ENCODE data around the gene NPFFR2.
A peak's percentile ranks its signal among the peaks of the same experiment; 100 is the strongest.
"Not testable (repeated sequence)": the region's sequence is repeated elsewhere in the genome, so short reads cannot be mapped to it uniquely, and the experiment has no call there.

The NPFFR2 gene

GRCh38 chr4:72111863-72112262 is 80.1 kb downstream of the NPFFR2 start:
- DNase-seq (ENCODE audit: low read depth): no peak

GRCh38 chr4:72112514-72113156 is 80.8 kb downstream of the NPFFR2 start:
- peak; percentile 49 for DNase-seq (ENCODE audit: low read depth)

- DNase-seq (ENCODE audit: low read depth): no peak
These were observed 86.2 kb downstream of the NPFFR2 start for GRCh38 chr4:72118017-72118416.

- DNase-seq (ENCODE audit: low read depth): no peak
These were observed 88.1 kb downstream of the NPFFR2 start for GRCh38 chr4:72119946-72120345.

- DNase-seq (ENCODE audit: low read depth): no peak
These were observed 96.9 kb downstream of the NPFFR2 start for GRCh38 chr4:72128741-72129140.

GRCh38 chr4:72136429-72136828 is 104.6 kb downstream of the NPFFR2 start:
- no peak for DNase-seq (ENCODE audit: low read depth)

GRCh38 chr4:72139997-72140396 is 108.2 kb downstream of the NPFFR2 start:
- not testable (repeated sequence) for DNase-seq (ENCODE audit: low read depth)

- DNase-seq (ENCODE audit: low read depth): no peak
These were observed 112.4 kb downstream of the NPFFR2 start for GRCh38 chr4:72144241-72144640.

GRCh38 chr4:72152731-72153130 is 120.9 kb downstream of the NPFFR2 start:
- DNase-seq (ENCODE audit: low read depth): no peak

GRCh38 chr4:72153634-72154033 is 121.8 kb downstream of the NPFFR2 start:
- not testable (repeated sequence) for DNase-seq (ENCODE audit: low read depth)

GRCh38 chr4:72169285-72169684 is 137.5 kb downstream of the NPFFR2 start:
- DNase-seq (ENCODE audit: low read depth): not testable (repeated sequence)

GRCh38 chr4:72169861-72170260 is 138.1 kb downstream of the NPFFR2 start:
- DNase-seq (ENCODE audit: low read depth): no peak

GRCh38 chr4:72171761-72172160 is 140.0 kb downstream of the NPFFR2 start:
- no peak for DNase-seq (ENCODE audit: low read depth)

- DNase-seq (ENCODE audit: low read depth): no peak
These were observed 147.5 kb downstream of the NPFFR2 start for GRCh38 chr4:72179342-72179741.

GRCh38 chr4:72186714-72187113 is 154.9 kb downstream of the NPFFR2 start:
- no peak for DNase-seq (ENCODE audit: low read depth)

- no peak for DNase-seq (ENCODE audit: low read depth)
These were observed 162.2 kb downstream of the NPFFR2 start for GRCh38 chr4:72194046-72194445.

- DNase-seq (ENCODE audit: low read depth): no peak
These were observed 162.7 kb downstream of the NPFFR2 start for GRCh38 chr4:72194453-72194852.

Measured in fibroblast of the conjunctiva (primary cell).